GM18505 (cell line): ENCODE results near the gene CLNK.

Source experiments
- ATAC-seq: cut with Tn5 transposase; IDR thresholded peaks from one replicate; pipeline ENCODE4 v1.9.1; 2021; ENCODE audit not compliant: unreplicated experiment
- POLR2A ChIP-seq: IDR thresholded peaks from 4 replicates; pipeline ENCODE4 v1.6.1; 2011; ENCODE audit warnings: borderline replicate concordance; ENCODE audit not compliant: insufficient read depth, insufficient read length; ENCODE audit errors: extremely low read depth

Gene CLNK

DNA sequence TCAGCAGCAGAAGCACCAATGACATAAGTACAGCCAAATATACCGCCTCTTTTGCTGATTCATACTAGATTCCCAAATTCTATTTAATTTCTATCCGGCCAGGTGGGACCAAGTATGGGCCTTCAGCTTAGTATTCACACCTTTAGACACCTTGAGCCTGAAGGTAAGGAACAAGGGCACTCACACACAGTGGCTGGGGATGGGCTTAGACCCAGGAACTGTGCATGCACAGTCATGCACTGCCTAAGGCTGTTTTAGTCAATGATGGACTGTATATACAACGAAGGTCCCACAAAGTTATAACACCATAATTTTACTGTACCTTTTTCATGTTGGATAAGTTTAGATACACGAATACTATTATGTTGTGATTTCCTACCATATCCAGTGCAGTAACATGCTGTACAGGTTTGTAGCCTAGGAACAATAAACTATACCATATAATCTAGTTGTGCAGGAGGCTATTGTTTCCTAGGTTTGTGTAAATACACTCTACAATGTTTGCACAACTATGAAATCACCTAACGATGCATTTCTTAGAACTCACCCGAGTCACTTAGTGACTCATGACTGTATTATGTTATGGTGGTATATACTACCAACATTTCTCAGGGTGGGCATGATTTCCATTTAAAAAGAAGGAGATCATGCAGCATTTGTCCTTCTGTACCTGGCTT, 9.7 kb upstream of the CLNK start:
- TF ChIP-seq POLR2A: no peak
- ATAC-seq: no peak

DNA sequence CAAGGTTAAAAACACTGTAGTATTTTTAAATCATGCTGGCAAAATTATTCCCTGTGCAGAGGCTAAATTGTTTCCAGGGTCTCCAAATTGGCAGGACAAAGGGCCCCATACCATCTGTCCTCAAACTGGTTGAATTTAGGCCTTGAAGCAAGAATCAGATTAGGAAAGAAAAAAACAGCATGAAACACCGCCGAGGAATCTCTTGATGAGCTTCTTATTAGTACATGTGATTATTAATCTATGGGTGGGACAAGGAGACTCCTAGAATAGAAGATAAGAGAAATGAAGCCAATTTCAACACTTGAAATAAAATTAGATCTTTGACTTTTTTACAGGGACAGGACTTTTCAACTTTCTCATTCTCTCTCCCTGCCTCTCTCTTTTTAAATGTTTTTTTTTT, 7.1 kb upstream of the CLNK start:
- TF ChIP-seq POLR2A: no peak
- ATAC-seq: no peak

DNA sequence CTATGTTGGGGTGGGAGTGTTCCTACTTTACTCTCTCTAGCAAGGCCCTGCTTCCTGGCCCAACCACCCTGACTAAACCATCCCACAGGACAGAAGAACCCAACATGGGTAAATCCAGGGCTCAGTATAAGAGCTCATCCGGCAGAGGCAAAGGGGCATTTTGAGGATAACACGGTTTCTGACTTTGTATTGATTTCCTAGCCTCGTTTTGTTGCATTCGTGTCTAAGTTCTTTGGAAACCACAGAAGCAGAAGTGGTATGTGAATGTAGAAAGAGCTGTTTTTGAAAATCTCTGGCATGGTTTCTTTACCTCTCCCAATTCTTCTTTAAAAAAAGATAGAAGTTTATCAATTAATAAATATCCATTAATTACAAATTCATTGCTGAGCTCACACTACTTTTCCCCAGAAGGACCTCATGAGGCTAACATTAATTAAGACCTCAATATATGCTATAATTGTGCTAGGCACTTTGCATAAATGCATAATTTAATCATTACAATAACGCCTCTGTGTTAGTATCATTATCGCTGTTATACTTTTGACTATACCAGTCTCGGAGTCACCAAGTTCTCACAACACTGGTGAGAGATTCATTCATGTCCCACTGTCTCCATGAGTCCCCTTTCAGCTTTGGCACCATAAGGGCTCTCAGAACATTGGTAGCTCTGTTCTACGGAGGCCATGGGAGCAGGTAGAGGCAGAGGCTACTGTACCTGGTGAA, 5.8 kb upstream of the CLNK start:
- TF ChIP-seq POLR2A: no peak
- ATAC-seq: no peak

DNA sequence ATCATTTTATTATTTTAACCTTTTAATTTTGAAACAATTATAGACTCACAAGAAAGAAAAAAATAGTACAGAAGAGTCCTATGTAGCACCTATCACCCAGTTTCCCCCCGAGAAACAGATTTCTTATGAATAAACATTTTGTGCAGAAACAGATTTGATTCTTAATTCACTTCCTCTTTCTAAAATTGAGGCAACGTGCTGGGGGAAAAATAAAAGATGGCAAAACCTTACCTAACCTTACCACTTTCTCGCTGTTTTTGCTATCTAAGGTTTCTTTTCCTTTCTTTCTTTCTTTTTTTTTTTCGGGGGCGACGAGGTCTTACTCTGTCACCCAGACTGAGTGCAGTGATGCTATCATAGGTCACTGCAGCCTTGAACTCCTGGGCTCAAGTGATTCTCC, 4.3 kb upstream of the CLNK start:
- no peak for ATAC-seq
- no peak for TF ChIP-seq POLR2A

DNA sequence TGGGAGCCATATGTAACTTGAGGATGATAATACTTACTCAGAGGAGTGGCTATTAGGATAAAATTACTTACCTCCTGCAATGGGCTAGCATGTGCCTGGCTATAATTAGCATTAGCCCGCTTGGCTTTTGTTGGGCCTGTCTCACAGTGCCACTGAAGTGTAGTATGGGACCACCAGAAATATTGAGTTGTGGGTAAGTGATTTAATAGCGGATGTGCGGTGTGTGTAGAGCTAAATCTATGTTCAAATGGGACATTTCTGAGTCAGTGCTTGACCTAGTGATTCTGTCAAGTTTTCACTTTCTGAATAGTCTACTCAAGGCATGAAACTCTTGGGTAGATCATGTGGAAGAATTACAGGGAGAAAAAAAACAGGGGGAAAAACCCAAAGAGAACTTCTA, 3.5 kb upstream of the CLNK start:
- TF ChIP-seq POLR2A: no peak
- peak; percentile 35 for ATAC-seq

DNA sequence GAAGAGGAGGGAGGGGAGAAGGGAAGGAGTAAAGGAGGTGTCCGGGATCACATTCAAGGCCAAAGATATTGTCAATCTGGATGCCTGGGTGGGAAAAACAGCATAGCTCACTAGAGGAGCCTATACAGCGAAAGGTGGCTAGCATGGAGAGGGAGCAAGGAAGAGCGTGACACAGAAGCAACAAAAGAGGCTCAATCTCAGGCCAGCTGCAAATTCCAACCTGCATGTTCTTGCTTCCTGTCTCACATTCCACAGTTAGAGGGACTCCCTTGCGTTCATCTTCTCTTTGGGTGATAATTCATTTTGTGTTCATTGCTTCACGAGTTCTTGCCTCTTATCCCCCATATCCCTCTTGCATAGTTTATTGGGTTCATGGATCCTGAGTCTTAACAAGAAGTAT, 3.0 kb upstream of the CLNK start:
- no peak for TF ChIP-seq POLR2A
- ATAC-seq: no peak

DNA sequence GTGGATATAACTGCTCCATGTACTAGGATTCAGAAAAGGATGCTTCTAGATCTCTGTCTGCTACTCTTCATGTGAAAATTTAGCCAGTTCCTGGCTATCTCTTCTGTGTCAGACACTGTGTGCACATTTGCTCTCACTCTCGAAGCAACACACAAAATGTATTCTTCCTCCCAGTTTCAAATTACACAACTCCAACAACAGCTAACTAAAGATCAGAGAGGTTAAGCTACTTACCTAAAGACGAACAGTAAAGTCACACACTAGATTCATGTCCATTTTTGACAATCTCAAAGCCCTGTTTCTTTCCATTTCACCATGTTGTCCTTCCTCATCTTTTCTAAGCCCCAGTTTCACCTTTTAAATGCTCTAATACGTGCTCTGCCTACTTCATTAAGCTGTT, 2.2 kb downstream of the CLNK start:
- ATAC-seq: no peak
- TF ChIP-seq POLR2A: no peak

DNA sequence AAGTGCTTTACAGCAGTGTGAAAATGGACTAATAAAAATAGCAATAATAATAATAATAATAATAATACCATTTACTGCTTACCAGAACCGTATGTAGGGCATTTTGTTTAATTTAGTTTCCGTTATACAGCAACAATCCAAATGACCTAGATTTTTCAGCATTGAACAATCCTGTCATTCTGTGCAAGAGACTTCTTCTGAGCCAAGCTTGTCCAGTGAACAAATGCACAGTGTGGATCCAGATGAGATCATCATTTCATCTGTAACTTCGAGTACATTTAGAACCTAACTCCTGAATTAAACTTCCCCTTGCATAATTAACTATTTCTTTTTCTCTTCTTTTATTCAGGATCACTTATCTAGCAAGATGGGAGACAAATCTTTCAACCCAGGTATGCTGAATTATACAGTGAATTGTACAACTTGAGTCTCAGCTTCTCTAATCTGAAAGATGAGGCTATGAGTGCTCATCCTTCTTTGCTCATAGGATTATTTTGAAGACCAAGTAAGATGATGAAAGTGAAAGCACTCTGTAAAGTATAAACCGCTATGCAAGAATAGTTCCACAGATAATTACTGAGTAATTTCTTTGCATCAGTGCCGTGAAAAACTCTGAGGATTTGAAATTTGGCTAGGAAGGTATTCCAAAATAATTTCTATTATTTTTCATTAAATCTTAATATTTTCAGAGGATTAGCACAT, 6.6 kb downstream of the CLNK start:
- no peak for TF ChIP-seq POLR2A
- no peak for ATAC-seq

DNA sequence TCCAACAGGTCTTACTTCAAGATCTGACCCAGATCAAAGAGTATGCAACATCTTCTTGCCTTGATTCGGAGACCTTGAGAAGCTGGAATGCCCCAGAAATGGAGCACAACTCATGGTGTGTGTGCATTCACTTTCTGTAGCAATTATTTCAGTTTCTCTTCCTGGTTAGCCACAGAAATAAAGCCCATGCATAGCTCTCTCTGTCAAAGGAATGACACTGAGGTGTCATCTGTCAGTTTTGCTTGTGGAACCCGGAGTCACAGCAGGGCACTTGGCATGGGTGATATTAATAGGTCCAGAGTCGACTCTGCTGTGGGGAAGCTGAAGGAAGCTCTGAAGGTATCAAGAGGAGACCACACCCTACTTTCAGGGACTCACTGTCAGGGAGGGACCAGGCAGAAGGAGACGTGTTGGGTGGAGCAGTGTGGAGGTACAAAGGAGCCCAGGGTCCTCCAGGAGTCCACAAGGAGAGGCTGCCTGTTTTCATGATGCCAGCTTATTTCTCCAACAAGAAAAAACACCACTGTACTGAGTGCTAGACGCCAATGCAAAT, 10.7 kb downstream of the CLNK start:
- ATAC-seq: peak; percentile 69
- no peak for TF ChIP-seq POLR2A

DNA sequence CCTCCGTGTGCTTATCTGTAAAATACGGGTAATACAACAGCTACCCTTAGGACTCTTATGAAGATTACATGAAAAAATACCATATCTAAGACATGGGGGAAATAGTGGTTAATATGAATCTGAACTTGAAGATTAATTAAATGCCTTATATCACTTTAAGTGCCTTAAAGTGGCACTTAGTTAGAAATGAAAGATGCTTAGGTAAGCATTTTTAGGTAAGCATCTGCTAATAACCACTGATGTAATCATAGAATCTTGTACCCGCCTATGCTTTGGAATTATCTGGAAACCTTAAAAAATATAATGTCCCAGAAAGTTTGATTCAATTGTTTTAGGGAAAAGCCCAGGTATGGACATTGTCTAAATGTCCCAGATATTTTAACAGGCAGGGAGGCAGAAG, 12.2 kb downstream of the CLNK start:
- TF ChIP-seq POLR2A: no peak
- ATAC-seq: no peak

DNA sequence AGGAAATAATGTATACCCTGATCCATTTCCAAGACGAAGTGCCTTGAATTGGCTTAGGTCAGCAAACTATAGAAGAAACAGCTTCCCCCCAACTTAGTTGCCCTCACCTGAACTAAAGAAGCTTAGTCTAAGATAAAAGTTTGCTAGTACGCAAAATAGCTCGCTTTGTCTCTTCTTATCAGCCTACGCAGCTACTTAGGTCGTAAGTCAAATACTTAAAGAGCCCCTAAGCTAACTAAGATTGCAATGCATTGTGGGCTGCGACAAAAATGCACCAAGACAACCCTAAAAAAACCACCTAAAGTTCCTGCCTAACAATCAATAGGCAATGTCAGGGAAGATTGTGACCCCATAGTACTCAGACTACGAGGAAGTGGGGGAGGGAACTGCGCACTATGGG, 12.8 kb downstream of the CLNK start:
- no peak for TF ChIP-seq POLR2A
- ATAC-seq: no peak

DNA sequence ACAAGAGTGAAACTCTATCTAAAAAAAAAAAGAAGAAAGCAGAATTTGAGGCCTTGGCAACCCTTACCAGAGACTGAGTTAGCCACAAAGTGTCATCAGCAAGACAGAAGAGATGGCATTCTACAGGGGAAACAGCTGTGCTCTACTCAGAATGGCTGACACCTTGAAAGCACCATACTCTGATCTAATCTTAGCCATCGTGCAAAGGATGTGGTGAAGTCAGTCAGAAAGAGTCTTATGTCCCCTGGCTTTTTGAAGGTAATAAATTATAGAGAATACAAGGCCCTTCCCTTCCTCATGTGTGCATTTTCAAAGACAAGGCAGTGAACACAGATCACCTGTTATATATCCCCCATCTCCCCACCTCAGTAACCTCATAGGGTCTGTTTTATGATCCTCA, 13.2 kb downstream of the CLNK start:
- no peak for TF ChIP-seq POLR2A
- ATAC-seq: peak; percentile 82

DNA sequence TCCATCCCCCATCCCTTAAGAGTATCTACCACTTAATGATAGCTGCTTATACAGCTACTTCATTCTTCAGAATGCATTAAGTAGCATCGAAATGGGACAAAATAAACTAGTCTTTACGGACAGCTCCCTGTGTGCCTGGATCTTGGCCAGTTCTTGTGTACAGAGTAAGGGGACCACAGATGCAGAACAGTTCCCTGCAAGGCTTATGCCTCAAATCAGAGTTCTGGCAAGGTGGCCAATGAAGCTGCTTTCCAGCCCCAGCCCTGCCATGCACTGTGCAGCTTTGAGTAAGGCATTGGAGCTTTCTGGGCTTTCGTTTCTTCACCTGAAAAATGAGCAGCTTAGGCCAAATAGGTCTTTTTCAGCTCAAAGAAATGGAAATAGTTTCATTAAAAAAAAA, 14.2 kb downstream of the CLNK start:
- no peak for ATAC-seq
- TF ChIP-seq POLR2A: no peak
